Measurements from ENCODE around the gene MYBPH.

GRCh38 chr1:203184467-203184866 lies 8.8 kb upstream of the MYBPH start:
- TF ChIP-seq CTCF (conservative IDR thresholded peaks at IDR 0.05; ENCODE audit: low read depth, low read length) (no peak), EZH2 (IDR thresholded peaks at IDR 0.05; ENCODE audit: borderline replicate concordance, low read depth, low read length, poor library complexity, severe bottlenecking) (no peak)
